Lower lobe of right lung (tissue), 2 donors: ENCODE results near the gene YPEL1. TPM values are rescaled to one million over a fixed set of nuclear protein-coding genes. Genes with fewer than 3 reads are reported as not detected.

Experiments
- ATAC-seq, 2 donors: fragments of 200-7000 bp; cut with Tn5 transposase; one replicate each; pipeline ENCODE4 v1.9.1; 2020 to 2022; ENCODE audit warnings: mild to moderate bottlenecking in 2 of 2, moderate library complexity in 2 of 2
- DNase-seq: peaks from one replicate; pipeline ENCODE4 v3.0.0-alpha.2; 2020
- H3K27ac ChIP-seq: fragments of 200-600 bp; one replicate; pipeline ENCODE4 v1.8.0; 2022
- H3K27me3 ChIP-seq: fragments of 200-600 bp; one replicate; pipeline ENCODE4 v1.8.0; 2022; ENCODE audit warnings: low read depth
- H3K36me3 ChIP-seq: fragments of 200-600 bp; one replicate; pipeline ENCODE4 v1.8.0; 2022; ENCODE audit warnings: mild to moderate bottlenecking
- H3K4me1 ChIP-seq: fragments of 200-600 bp; one replicate; pipeline ENCODE4 v1.8.0; 2022
- H3K4me3 ChIP-seq: fragments of 200-600 bp; one replicate; pipeline ENCODE4 v1.8.0; 2022; ENCODE audit warnings: mild to moderate bottlenecking
- H3K9me3 ChIP-seq: fragments of 200-600 bp; one replicate; pipeline ENCODE4 v1.8.0; 2022
- intact Hi-C: fragments of 100-400 bp; cut with DNase I; formaldehyde crosslinking; loops from one replicate; pipeline ENCODE4 v1.11.0; 2022
- total RNA-seq: library from RNA; stranded (reverse); fragmentation: NEBNext Ultra II Directional; extraction: Animal tissue kit (Norgen Biotek cat#: 25700); gene quantifications from one replicate; pipeline ENCODE4 v1.2.1, GENCODE V29; 2021
- TF ChIP-seq, protein P1 (sequence below): fragments of 200-600 bp; IDR thresholded peaks from one replicate; pipeline ENCODE4 v1.8.0; 2022; ENCODE audit warnings: antibody characterized with exemption, mild to moderate bottlenecking
- donor health status: DM: no; HTN: yes; CAD: no; lungs with severe emphysema.

YPEL1 gene
- total RNA-seq, 1 donor from 2014 or later = 7.6 TPM

DNA sequence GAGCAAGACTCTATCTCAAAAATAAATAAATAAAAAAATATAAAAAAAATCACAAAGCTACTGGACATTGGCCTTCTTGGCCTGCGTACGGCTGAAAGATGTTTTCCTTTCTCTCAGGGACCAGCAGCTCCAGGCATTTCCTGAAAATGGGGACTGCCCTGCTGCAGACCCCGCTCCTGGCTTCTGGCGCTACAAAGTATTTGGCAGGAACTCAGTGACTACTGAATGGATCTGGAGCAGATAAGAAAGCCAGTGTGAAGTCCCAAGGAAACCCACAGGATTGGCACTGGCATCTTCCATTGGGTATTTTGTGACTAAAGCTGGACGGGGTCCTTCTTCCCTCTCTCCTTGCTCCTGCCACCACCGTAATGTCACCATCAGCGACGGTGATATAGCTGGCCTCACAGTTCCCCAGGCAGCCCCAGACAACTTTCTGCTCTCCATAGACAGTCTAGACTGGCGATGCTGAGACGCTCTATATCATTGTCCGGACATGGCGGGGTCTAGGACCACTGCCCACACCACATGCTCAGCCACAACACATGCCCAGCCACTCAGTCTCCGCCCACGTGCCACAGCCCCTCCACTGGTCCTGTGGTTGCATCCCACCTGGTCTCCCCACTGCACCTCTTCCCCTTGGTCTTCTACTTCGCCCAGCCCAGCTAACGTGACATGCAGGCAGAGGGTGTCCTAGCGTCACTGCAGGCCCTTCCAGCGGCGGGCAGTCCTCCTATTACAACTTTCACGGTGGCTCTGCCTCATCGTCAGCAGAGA lies 22.7 kb upstream of the YPEL1 start:
- intact Hi-C loops = no loop called here
- peaks cover 60% of the 10 kb centered on the region for H3K36me3 ChIP-seq
- H3K4me3 ChIP-seq = no peak overlapping the region
- no peaks in the 10 kb centered on the region for H3K9me3 ChIP-seq
- no peak overlapping the region for H3K27ac ChIP-seq
- H3K27me3 ChIP-seq = no peaks in the 10 kb centered on the region
- ATAC-seq (peak in 1 of 2 donors; percentile 16), DNase-seq (no peak)
- peaks cover 17% of the 10 kb centered on the region for H3K4me1 ChIP-seq
- TF ChIP-seq, protein P1, sequence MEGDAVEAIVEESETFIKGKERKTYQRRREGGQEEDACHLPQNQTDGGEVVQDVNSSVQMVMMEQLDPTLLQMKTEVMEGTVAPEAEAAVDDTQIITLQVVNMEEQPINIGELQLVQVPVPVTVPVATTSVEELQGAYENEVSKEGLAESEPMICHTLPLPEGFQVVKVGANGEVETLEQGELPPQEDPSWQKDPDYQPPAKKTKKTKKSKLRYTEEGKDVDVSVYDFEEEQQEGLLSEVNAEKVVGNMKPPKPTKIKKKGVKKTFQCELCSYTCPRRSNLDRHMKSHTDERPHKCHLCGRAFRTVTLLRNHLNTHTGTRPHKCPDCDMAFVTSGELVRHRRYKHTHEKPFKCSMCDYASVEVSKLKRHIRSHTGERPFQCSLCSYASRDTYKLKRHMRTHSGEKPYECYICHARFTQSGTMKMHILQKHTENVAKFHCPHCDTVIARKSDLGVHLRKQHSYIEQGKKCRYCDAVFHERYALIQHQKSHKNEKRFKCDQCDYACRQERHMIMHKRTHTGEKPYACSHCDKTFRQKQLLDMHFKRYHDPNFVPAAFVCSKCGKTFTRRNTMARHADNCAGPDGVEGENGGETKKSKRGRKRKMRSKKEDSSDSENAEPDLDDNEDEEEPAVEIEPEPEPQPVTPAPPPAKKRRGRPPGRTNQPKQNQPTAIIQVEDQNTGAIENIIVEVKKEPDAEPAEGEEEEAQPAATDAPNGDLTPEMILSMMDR = no peak

DNA sequence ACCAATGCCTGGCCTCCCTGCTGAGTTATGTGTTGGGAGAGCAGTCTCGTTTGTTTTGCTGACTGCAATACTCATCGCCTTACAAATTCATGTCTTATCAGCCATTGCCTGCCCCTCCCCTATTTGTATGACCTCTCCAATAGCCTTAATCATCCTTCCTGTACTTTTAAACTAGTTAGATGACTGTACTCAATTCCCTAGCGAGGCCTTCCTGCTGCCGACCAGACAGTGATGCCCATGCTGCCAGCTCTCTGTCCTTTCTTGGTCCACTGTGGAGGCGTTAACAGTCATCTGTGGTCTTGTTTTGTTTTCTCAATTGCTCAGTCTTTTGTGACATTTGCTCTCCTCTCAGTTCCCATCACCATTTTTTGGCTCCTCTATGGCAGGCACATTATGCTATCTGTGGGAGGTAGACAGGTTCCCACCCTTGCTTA lies 20.3 kb upstream of the YPEL1 start:
- intact Hi-C loops = no loop called here
- no peak overlapping the region for H3K27ac ChIP-seq

DNA sequence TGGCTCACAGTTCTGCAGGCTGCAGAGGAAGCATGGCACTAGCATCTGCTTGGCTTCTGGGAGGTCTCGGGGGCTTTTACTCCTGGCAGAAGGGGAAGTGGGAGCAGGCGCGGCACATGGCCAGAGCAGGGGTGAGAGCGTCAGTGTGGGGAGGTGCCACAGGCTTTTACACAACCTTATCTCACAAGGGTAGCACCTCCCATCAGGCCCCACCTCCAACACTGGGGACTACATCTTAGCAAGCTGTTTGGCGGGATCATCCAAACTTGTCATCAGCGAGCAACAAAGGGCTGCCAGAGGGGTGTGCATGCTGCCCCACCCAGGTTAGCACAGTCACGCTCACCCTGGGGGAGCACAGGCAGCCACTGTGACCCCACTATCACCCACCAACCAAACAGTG lies 18.9 kb upstream of the YPEL1 start:
- H3K36me3 ChIP-seq = peaks cover 26% of the 10 kb centered on the region
- H3K4me3 ChIP-seq = no peak overlapping the region
- no peak for DNase-seq
- ATAC-seq = peak; percentile 55 to 62
- peaks cover 17% of the 10 kb centered on the region for H3K4me1 ChIP-seq
- TF ChIP-seq, protein P1 = no peak
- no peak overlapping the region for H3K27ac ChIP-seq
- H3K27me3 ChIP-seq = no peaks in the 10 kb centered on the region
- intact Hi-C loops = no loop called here
- H3K9me3 ChIP-seq = no peaks in the 10 kb centered on the region

More for the DNA sequence above, 20.3 kb upstream of the YPEL1 start:
- TF ChIP-seq, protein P1 = no peak
- ATAC-seq = peak in 1 of 2 donors; percentile 15
- H3K27me3 ChIP-seq = no peaks in the 10 kb centered on the region
- no peaks in the 10 kb centered on the region for H3K9me3 ChIP-seq
- no peak for DNase-seq
- peaks cover 36% of the 10 kb centered on the region for H3K36me3 ChIP-seq
- H3K4me3 ChIP-seq = no peak overlapping the region
- peaks cover 17% of the 10 kb centered on the region for H3K4me1 ChIP-seq

DNA sequence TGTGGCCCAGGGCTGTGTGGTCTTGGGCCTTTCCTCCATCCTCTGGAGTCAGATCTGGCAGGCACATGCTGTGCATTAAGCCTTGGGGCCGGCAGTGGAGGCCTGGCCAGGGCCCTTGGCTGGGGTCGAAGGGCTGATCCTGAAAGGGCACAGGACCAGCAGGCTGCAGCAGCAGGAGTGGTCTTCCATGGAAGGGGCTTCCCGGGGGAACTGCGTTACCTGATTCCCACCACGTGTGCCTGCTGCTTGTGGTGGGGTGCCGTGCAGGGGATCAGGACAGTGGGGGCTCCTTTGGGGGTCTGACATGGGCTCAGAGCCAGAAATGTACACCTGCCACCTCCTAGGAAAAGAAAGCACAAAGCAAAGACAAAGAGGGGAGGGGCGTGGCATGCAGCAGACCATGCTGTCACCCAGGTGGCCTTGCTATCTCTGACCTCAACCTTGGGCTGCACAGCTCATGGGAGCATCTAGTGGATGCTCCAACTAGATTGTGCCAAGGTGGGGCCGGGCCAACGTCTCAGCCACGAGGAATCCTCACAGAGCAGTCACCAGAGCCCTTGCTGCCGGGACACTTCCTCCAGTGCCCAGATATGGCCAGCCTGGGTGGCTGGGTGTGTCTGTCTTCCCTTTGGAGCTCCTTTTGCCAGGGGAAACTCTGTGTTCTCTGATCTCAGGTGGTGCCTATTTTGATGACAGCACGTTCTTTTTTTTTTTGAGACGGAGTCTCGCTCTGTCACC lies 17.9 kb upstream of the YPEL1 start:
- H3K4me1 ChIP-seq = peaks cover 17% of the 10 kb centered on the region
- no peak overlapping the region for H3K27ac ChIP-seq
- H3K27me3 ChIP-seq = no peaks in the 10 kb centered on the region
- H3K36me3 ChIP-seq = peaks cover 18% of the 10 kb centered on the region
- ATAC-seq (no peak), DNase-seq (no peak)
- no peaks in the 10 kb centered on the region for H3K9me3 ChIP-seq
- TF ChIP-seq, protein P1 = no peak
- intact Hi-C loops = no loop called here
- no peak overlapping the region for H3K4me3 ChIP-seq

DNA sequence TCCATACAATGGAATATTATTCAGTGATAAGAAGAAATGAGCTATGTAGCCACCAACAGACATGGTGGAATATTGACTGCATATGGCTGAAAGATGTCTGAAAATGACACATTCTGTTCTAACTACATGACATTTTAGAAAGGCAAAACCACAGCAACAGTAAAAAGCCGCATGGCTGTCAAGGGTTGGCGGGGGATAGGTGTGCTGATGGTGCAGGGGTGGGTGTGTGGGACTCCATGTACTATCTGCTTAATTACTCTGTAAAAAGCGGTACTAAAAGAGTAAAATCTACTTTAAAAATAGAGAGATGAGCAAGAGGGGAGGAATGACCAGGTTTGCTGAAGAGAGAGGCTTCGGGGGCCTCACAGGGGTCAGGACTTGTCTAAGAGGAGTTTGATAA lies 16.7 kb upstream of the YPEL1 start:
- ATAC-seq (no peak), DNase-seq (no peak)
- Histone ChIP-seq H3K4me3 (no peak overlapping the region), H3K9me3 (no peaks in the 10 kb centered on the region), H3K27me3 (no peaks in the 10 kb centered on the region), H3K4me1 (peaks cover 17% of the 10 kb centered on the region), H3K27ac (no peak overlapping the region), H3K36me3 (peaks cover 10% of the 10 kb centered on the region)
- intact Hi-C loops = no loop called here
- TF ChIP-seq, protein P1 = no peak
